Transverse colon (tissue), 4 donors: ENCODE data around the gene GPR142. TPM values are rescaled to one million over a fixed set of nuclear protein-coding genes. Genes with fewer than 3 reads are reported as not detected.

ENCODE experiments used
- DNase-seq: peaks from one replicate; pipeline ENCODE4 v3.0.0-alpha.2; 2019
- H3K27ac ChIP-seq, 4 donors: fragments of 200-600 bp; sonication (generic); 2 replicates each; pipeline ENCODE4 v1.5.1; 2016 to 2018; ENCODE audit warnings: inconsistent platforms in 4 of 4
- H3K27me3 ChIP-seq: fragments of 200-600 bp; sonication (generic); 2 replicates; pipeline ENCODE4 v1.5.1; 2017; ENCODE audit warnings: inconsistent platforms
- H3K36me3 ChIP-seq, 4 donors: fragments of 200-600 bp; sonication (generic); 2 replicates each; pipeline ENCODE4 v1.5.1; 2017 to 2019; ENCODE audit warnings: inconsistent platforms in 4 of 4
- H3K4me1 ChIP-seq, 4 donors: fragments of 200-600 bp; sonication (generic); 2 replicates each; pipeline ENCODE4 v1.5.1; 2017 to 2020; ENCODE audit warnings: inconsistent platforms in 4 of 4
- H3K4me3 ChIP-seq, 4 donors: fragments of 200-600 bp; sonication (generic); 1 replicate in 1 of 4; 2 replicates in 3 of 4; pipeline versions ENCODE4 v1.5.1 to v1.6.1; 2017 to 2019; ENCODE audit warnings: inconsistent platforms in 4 of 4
- H3K9me3 ChIP-seq, 2 donors: fragments of 200-600 bp; sonication (generic); 2 replicates each; pipeline ENCODE4 v1.5.1; 2017 to 2019; ENCODE audit warnings: inconsistent platforms in 2 of 2
- CTCF ChIP-seq, 5 experiments: fragments of 200-600 bp in 3 of 5; fragments of 450-650 bp in 2 of 5; sonication (generic) in 3 of 5; IDR thresholded peaks; 1 replicate in 2 of 5; 2 replicates in 3 of 5; pipeline ENCODE4 v1.5.1; 2016 to 2017; ENCODE audit warnings: antibody characterized with exemption in 5 of 5, inconsistent platforms in 3 of 5, mild to moderate bottlenecking in 2 of 5, moderate library complexity in 1 of 5
- EP300 ChIP-seq: sonication (generic); formaldehyde crosslinking; IDR thresholded peaks from one replicate; pipeline ENCODE4 v1.6.1; 2017; ENCODE audit warnings: antibody characterized with exemption, low read depth
- POLR2A ChIP-seq: fragments of 450-650 bp; IDR thresholded peaks from one replicate; pipeline ENCODE4 v1.6.1; 2016; ENCODE audit warnings: antibody characterized with exemption, mild to moderate bottlenecking, moderate library complexity
- POLR2AphosphoS5 ChIP-seq, 3 donors: sonication (generic); formaldehyde crosslinking; IDR thresholded peaks; one replicate each; pipeline ENCODE4 v1.6.1; 2016; ENCODE audit warnings: antibody characterized with exemption in 3 of 3
- WGBS, 2 donors: methylation state at CpG; one replicate each; pipeline ENCODE4 v1.1.5; 2018; ENCODE audit warnings: low coverage in 1 of 2; 5-methylcytosine and 5-hydroxymethylcytosine counted together
- in situ Hi-C, 4 donors: fragments of 200-750 bp; cut with MboI; loops; one replicate each; pipeline versions ENCODE4 v1.15.0 to v1.15.1; 2017; ENCODE audit warnings: low sequenced_read_pairs in 3 of 4, low pct_ligation_motif_present in 1 of 4, low pct_unique_long_range_greater_than_20kb in 1 of 4
- intact Hi-C: fragments of 100-400 bp; cut with DNase I; formaldehyde crosslinking; loops from one replicate; pipeline ENCODE4 v1.15.1; 2023; ENCODE audit warnings: low total_unique reads
- total RNA-seq, 4 donors: library from RNA; depleted of rRNA; stranded (reverse); fragments of >200 nt; gene quantifications; one replicate each; pipeline ENCODE4 v1.1.0, GENCODE V29; 2016

Gene GPR142
- total RNA-seq, 4 donors from 2014 or later, result 0.48 TPM; not detected in 3

- no peaks in the 10 kb centered on the region for H3K9me3 ChIP-seq
- WGBS, 2 donors, result 10 to 21% methylated on average over 5 to 17 of the region's 17 CpGs
- intact Hi-C loops, result no loop called here
- peak overlapping the region; percentile 70 to 83 (median 82) for H3K27ac ChIP-seq
- peak; percentile 68 for DNase-seq
- in situ Hi-C loops, result no loop called here
- peak overlapping the region in 1 of 4 donors; percentile 6 for H3K4me3 ChIP-seq
- peaks cover 13 to 25% (median 19%) of the 10 kb centered on the region in 4 donors for H3K4me1 ChIP-seq
- H3K27me3 ChIP-seq, result no peaks in the 10 kb centered on the region
- TF ChIP-seq POLR2AphosphoS5 (IDR thresholded peaks at IDR 0.05) (peak in 2 of 3 donors; percentile 4 to 12), EP300 (no peak), POLR2A (peak; percentile 32), CTCF (IDR thresholded peaks at IDR 0.05) (peak; percentile 11 to 73 (median 33))
- no peaks in the 10 kb centered on the region for H3K36me3 ChIP-seq
These were observed 13.0 kb downstream of the GPR142 start for GRCh38 chr17:74380086-74380958.

GRCh38 chr17:74380959-74381808 lies 13.9 kb downstream of the GPR142 start:
- peak; percentile 30 for DNase-seq
- TF ChIP-seq POLR2AphosphoS5 (IDR thresholded peaks at IDR 0.05) (no peak), POLR2A (no peak), CTCF (IDR thresholded peaks at IDR 0.05) (peak in 1 of 5 experiments; percentile 6)
- in situ Hi-C loops (no loop called here), intact Hi-C loops (no loop called here)
- no peak overlapping the region for H3K4me3 ChIP-seq
- no peaks in the 10 kb centered on the region for H3K36me3 ChIP-seq
- H3K27me3 ChIP-seq, result no peaks in the 10 kb centered on the region
- peaks cover 13 to 25% (median 19%) of the 10 kb centered on the region in 4 donors for H3K4me1 ChIP-seq
- H3K9me3 ChIP-seq, result no peaks in the 10 kb centered on the region
- peak overlapping the region; percentile 70 to 83 (median 82) for H3K27ac ChIP-seq
- WGBS, 2 donors, result 67% methylated on average over 15 of the region's 15 CpGs; no CpG with 5 or more reads in 1 of the 2 donors

- Histone ChIP-seq H3K36me3 (no peaks in the 10 kb centered on the region), H3K27me3 (no peaks in the 10 kb centered on the region), H3K9me3 (no peaks in the 10 kb centered on the region), H3K4me3 (no peak overlapping the region), H3K4me1 (peaks cover 13 to 27% (median 24%) of the 10 kb centered on the region in 4 donors), H3K27ac (no peak overlapping the region)
- DNase-seq, result no peak
- WGBS, 2 donors, result 88% methylated on average over 5 of the region's 5 CpGs; no CpG with 5 or more reads in 1 of the 2 donors
- intact Hi-C loops, result no loop called here
- TF ChIP-seq EP300 (no peak), CTCF (IDR thresholded peaks at IDR 0.05) (no peak), POLR2AphosphoS5 (IDR thresholded peaks at IDR 0.05) (no peak), POLR2A (no peak)
- in situ Hi-C loops, result no loop called here
These were observed 15.8 kb downstream of the GPR142 start for GRCh38 chr17:74383141-74383540.

- no peak for TF ChIP-seq CTCF (IDR thresholded peaks at IDR 0.05)
- TF ChIP-seq POLR2AphosphoS5 (IDR thresholded peaks at IDR 0.05), result no peak
- no peak for TF ChIP-seq EP300
- TF ChIP-seq POLR2A, result no peak
- intact Hi-C loops, result no loop called here
- Histone ChIP-seq H3K27ac (no peak overlapping the region), H3K9me3 (no peaks in the 10 kb centered on the region), H3K27me3 (no peaks in the 10 kb centered on the region), H3K36me3 (no peaks in the 10 kb centered on the region), H3K4me3 (no peak overlapping the region), H3K4me1 (peaks cover under 1 to 16% (median 13%) of the 10 kb centered on the region in 4 donors)
- DNase-seq, result no peak
- WGBS, 2 donors, result 82 to 83% methylated on average over 2 to 3 of the region's 3 CpGs
- in situ Hi-C loops, result no loop called here
These were observed 17.9 kb downstream of the GPR142 start for GRCh38 chr17:74385201-74385600.
